Naive thymus-derived CD8-positive, alpha-beta T cell (primary cell): ENCODE results near the gene MYO1E. TPM values are rescaled to one million over a fixed set of nuclear protein-coding genes. Genes with fewer than 3 reads are reported as not detected.
A peak's percentile ranks its signal among the peaks of the same experiment; 100 is the strongest.
"Not testable (repeated sequence)": the region's sequence is repeated elsewhere in the genome, so short reads cannot be mapped to it uniquely, and the experiment has no call there.

ENCODE experiments used
- ATAC-seq, 2 donors: fragments of 150-1000 bp; cut with Tn5 transposase in 1 of 2; sonication (Bioruptor Pico), chemical (Tn5 transposase) in 1 of 2; 1 replicate in 1 of 2; 2 replicates in 1 of 2; pipeline ENCODE4 v1.10.0; 2021; ENCODE audit warnings: mild to moderate bottlenecking in 2 of 2, moderate library complexity in 2 of 2
- POLR2A ChIA-PET: fragments of 350-600 bp; sonication (Branson Sonifier 250); formaldehyde crosslinking; loops from one replicate; lab custom pipeline; 2021; ENCODE audit warnings: antibody characterized with exemption; lab: Charles Lee
- DNase-seq, 10 donors: peaks; one replicate each; pipeline versions ENCODE4 v3.0.0 to v3.0.0-alpha.2; 2020 to 2022
- H3K27ac Mint-ChIP-seq, 10 donors: one replicate each; pipeline ENCODE4 v1.8.0; 2020 to 2022; ENCODE audit warnings: mild to moderate bottlenecking in 10 of 10, mixed read lengths in 10 of 10, moderate library complexity in 4 of 10, inconsistent platforms in 1 of 10
- H3K27me3 Mint-ChIP-seq, 5 donors: one replicate each; pipeline ENCODE4 v1.8.0; 2021 to 2022; ENCODE audit warnings: mixed read lengths in 5 of 5
- H3K36me3 Mint-ChIP-seq, 3 donors: one replicate each; pipeline ENCODE4 v1.8.0; 2020 to 2022; ENCODE audit warnings: mixed read lengths in 3 of 3, mild to moderate bottlenecking in 2 of 3, inconsistent platforms in 1 of 3
- H3K4me1 Mint-ChIP-seq, 4 donors: one replicate each; pipeline ENCODE4 v1.8.0; 2021 to 2022; ENCODE audit warnings: mixed read lengths in 4 of 4
- H3K4me3 Mint-ChIP-seq, 10 donors: one replicate each; pipeline ENCODE4 v1.8.0; 2020 to 2022; ENCODE audit warnings: mild to moderate bottlenecking in 10 of 10, mixed read lengths in 10 of 10, moderate library complexity in 6 of 10, inconsistent platforms in 1 of 10
- H3K9me3 Mint-ChIP-seq, 9 donors: one replicate each; pipeline ENCODE4 v1.8.0; 2020 to 2022; ENCODE audit warnings: mixed read lengths in 9 of 9, mild to moderate bottlenecking in 3 of 9, inconsistent platforms in 1 of 9, moderate library complexity in 1 of 9
- polyA plus RNA-seq, 3 donors: library from polyadenylated mRNA; unstranded; fragments of 300-500 nt; fragmentation: Illumina TruSeq; gene quantifications; one replicate each; pipeline ENCODE4 v1.2.3, GENCODE V29; 2021
- total RNA-seq, 8 experiments: library from RNA in 2 of 8; stranded (reverse) in 2 of 8; gene quantifications; one replicate each; pipeline ENCODE4 v1.2.3 and lab custom pipeline; 2021 to 2026

Gene MYO1E
- total and polyA plus RNA-seq, 5 experiments from 2014 or later = 0.53 to 7.4 (median 3.4) TPM; not detected in 1

DNA sequence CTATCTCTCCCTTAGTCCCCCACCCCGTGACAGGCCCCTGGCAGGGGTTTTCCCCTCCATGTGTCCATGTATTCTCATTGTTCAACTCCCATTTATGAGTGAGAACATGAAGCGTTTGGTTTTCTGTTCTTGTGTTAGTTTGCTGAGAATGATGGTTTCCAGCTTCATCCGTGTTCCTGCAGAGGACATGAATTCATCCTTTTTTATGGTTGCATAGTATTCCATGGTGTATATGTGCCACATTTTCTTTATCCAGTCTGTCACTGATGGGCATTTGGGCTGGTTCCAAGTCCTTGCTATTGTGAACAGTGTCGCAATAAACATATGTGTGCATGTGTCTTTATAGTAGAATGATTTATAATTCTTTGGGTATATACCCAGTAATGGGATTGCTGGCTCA lies 247.0 kb downstream of the MYO1E start:
- Mint-ChIP-seq H3K9me3 (peaks cover 0 to 24% (median 7%) of the 10 kb centered on the region in 9 donors), H3K36me3 (peaks cover 0 to 17% (median 4%) of the 10 kb centered on the region in 3 donors)
- H3K27me3 Mint-ChIP-seq, DNase-seq, ATAC-seq, H3K4me3 Mint-ChIP-seq, H3K27ac Mint-ChIP-seq, POLR2A ChIA-PET, H3K4me1 Mint-ChIP-seq: not testable (repeated sequence)

DNA sequence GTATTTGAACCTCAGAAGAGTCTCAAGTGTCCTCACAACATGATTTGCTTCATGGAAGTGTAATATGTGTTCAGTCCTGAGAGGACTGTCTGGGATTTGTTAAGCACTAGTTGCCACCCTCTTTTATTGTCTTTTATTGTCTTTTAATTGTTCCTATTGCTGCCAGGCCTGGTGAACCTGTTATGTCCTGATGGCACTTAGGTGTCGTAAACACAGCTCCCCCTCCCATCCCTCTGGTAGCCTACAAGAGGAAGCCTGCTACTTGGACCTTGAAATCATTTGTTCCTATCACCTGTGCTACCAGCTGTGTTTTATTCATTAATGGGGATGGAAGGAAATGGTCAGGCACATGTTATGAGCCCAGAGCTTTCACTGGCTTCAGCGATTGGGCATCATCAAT lies 248.4 kb downstream of the MYO1E start:
- Mint-ChIP-seq H3K9me3 (peaks cover 0 to 10% (median 0%) of the 10 kb centered on the region in 9 donors), H3K36me3 (peaks cover 0 to 6% (median 0%) of the 10 kb centered on the region in 3 donors), H3K4me1 (peaks cover 0 to 5% (median 0%) of the 10 kb centered on the region in 4 donors), H3K27me3 (no peaks in the 10 kb centered on the region), H3K27ac (peak overlapping the region in 2 of 10 donors; percentile 17 to 46), H3K4me3 (no peak overlapping the region)
- no peak for ATAC-seq
- POLR2A ChIA-PET = no interaction called here
- DNase-seq = no peak

DNA sequence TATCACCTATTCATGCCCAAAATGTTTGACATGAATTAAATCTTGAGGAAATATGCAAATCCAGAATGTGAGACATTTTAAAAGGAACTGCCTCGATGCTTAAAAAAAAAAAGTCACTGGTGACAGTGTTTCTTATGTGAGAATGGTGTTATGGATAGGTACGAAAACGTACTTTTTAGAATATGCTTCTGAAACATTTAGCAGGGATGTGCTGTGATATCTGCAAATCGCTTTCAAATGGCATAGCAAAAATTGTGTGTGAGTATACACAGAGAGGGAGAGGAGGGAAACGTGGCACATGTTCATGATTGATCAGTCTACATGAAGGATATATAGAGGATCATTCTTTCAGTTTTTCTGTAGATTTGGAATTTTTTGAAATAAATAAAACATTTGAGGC lies 251.7 kb downstream of the MYO1E start:
- POLR2A ChIA-PET = no interaction called here
- H3K4me3 Mint-ChIP-seq = no peak overlapping the region
- H3K27me3 Mint-ChIP-seq = no peaks in the 10 kb centered on the region
- H3K27ac Mint-ChIP-seq = no peak overlapping the region
- DNase-seq = no peak
- no peak for ATAC-seq
- H3K36me3 Mint-ChIP-seq = no peaks in the 10 kb centered on the region
- H3K9me3 Mint-ChIP-seq = no peaks in the 10 kb centered on the region
- H3K4me1 Mint-ChIP-seq = no peaks in the 10 kb centered on the region

DNA sequence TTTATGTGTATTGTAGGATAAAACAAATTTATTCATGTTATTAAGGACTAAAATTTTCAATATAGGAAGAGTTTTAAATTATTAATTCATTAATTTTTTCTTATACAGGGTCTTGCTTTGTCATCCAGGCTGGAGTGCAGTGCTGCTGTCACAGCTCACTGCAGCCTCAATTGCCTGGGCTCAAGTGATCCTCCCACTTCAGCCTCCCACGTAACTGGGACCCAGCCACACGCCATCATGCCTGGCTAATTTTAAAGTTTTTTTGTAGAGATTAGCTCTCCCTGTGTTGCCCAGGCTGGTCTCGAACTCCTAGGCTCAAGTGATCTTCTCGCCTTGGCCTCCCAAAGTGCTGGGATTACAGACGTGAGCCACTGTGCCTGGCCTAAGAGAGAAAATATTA lies 253.0 kb downstream of the MYO1E start:
- H3K36me3 Mint-ChIP-seq = no peaks in the 10 kb centered on the region
- no peaks in the 10 kb centered on the region for H3K9me3 Mint-ChIP-seq
- H3K4me1 Mint-ChIP-seq = no peaks in the 10 kb centered on the region
- no peaks in the 10 kb centered on the region for H3K27me3 Mint-ChIP-seq
- no peak overlapping the region for H3K27ac Mint-ChIP-seq
- DNase-seq (no peak), ATAC-seq (no peak)
- POLR2A ChIA-PET = no interaction called here
- no peak overlapping the region for H3K4me3 Mint-ChIP-seq

DNA sequence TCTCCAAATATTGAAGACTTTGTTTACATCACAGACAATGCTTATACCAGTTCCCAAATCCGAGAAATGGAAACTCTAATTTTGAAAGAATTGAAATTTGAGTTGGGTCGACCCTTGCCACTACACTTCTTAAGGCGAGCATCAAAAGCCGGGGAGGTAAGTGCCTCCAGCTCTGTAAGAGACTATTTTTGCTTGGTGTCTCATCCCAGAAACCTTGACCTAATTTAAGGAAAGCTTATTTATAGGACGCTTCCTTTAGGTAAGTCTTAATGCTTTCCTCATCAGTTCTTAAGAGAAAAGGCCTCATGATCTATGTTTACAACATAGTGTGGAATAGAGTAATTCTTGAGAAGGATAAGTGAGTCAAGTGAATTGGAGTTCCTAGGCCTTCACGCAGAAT lies 255.9 kb downstream of the MYO1E start:
- no peak overlapping the region for H3K27ac Mint-ChIP-seq
- no peaks in the 10 kb centered on the region for H3K27me3 Mint-ChIP-seq
- no peaks in the 10 kb centered on the region for H3K9me3 Mint-ChIP-seq
- ATAC-seq (no peak), DNase-seq (no peak)
- no peaks in the 10 kb centered on the region for H3K36me3 Mint-ChIP-seq
- H3K4me3 Mint-ChIP-seq = no peak overlapping the region
- POLR2A ChIA-PET = no interaction called here
- no peaks in the 10 kb centered on the region for H3K4me1 Mint-ChIP-seq

DNA sequence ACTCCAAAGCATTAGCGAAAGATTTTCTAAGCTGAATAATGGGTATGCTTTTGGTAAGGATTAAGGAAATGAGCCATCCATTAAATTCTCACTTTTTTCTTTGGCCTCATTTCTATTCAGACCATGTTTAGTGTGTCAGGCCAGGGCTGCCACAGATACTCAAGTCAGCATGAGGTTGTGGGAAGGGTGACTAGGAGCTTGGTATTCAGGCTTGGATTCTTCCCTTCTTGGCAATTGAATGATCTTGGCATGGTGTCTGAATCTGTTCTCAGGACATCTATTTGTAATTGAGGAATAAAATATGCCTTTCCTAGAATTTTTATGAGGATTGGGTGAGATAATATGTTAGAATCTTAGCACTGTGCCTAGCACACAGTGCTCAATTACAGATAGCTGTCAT lies 256.5 kb downstream of the MYO1E start:
- Mint-ChIP-seq H3K9me3 (no peaks in the 10 kb centered on the region), H3K27ac (no peak overlapping the region), H3K36me3 (no peaks in the 10 kb centered on the region), H3K4me1 (no peaks in the 10 kb centered on the region), H3K4me3 (no peak overlapping the region), H3K27me3 (no peaks in the 10 kb centered on the region)
- POLR2A ChIA-PET = no interaction called here
- ATAC-seq = no peak
- no peak for DNase-seq

DNA sequence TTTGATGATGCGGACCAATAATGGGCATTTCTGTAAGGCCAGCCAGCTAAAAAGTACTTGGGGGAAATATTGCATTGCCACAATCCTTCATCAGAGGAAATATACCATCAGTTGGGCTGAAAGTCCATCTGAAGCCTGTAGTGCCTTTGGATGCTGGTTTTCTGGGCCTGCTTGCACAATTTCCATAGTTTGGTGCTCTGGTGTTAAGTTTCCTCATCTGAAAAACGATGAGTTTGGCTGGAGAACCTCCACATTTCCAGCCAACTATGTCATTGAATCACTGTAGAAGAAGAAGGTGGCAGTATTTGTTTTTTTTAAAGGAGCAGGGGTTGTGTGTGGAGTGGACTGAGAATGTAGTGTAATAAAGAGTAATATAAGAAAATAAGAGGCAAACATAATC lies 257.6 kb downstream of the MYO1E start:
- no peaks in the 10 kb centered on the region for H3K27me3 Mint-ChIP-seq
- DNase-seq (no peak), ATAC-seq (no peak)
- no peak overlapping the region for H3K4me3 Mint-ChIP-seq
- POLR2A ChIA-PET = no interaction called here
- H3K27ac Mint-ChIP-seq = no peak overlapping the region
- no peaks in the 10 kb centered on the region for H3K9me3 Mint-ChIP-seq
- no peaks in the 10 kb centered on the region for H3K36me3 Mint-ChIP-seq
- no peaks in the 10 kb centered on the region for H3K4me1 Mint-ChIP-seq

DNA sequence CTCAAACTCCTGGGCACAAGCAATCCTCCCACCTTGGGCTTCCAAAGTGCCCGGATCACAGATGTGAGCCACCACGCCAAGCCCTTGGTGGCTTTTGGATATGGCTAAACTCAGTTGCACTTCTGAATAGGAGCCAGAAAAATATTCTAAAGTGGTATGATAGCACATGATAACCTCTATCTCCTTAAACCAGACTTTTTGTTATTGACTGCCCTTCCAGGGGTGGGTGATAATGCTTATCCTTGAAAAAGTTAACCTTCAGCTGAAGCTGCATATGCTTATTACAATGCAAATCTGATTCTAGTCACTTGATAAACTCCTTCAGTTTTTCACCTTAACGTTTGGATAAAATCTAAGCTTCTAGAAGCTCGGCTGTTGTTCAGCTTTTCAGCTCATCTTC lies 261.4 kb downstream of the MYO1E start:
- ATAC-seq (no peak), DNase-seq (no peak)
- POLR2A ChIA-PET = no interaction called here
- H3K36me3 Mint-ChIP-seq = no peaks in the 10 kb centered on the region
- no peaks in the 10 kb centered on the region for H3K4me1 Mint-ChIP-seq
- no peaks in the 10 kb centered on the region for H3K9me3 Mint-ChIP-seq
- H3K27ac Mint-ChIP-seq = no peak overlapping the region
- no peaks in the 10 kb centered on the region for H3K27me3 Mint-ChIP-seq
- no peak overlapping the region for H3K4me3 Mint-ChIP-seq

DNA sequence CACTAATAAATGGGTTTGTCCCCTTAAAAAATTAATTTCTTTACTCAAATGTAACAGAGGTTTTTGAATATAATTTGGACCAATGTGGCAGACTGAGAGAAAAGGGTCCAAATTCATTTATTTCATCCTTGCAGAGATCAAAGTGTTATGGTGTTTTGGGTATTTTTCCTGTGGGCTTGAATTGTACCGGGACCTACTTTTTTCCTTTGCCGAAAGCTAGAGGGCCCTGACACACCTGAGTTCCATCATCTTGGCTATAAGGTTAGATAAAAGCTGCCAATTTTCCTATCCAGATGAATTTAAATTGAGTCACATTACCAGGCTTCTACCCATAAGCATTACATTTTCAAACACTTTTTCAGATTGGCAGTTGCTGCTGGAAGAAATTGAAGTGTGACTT lies 266.8 kb downstream of the MYO1E start:
- no peaks in the 10 kb centered on the region for H3K36me3 Mint-ChIP-seq
- POLR2A ChIA-PET = no interaction called here
- no peaks in the 10 kb centered on the region for H3K9me3 Mint-ChIP-seq
- H3K4me1 Mint-ChIP-seq = peaks cover 7 to 10% (median 10%) of the 10 kb centered on the region in 4 donors
- no peak for ATAC-seq
- no peak for DNase-seq
- peak overlapping the region; percentile 39 to 95 (median 91) for H3K4me3 Mint-ChIP-seq
- no peak overlapping the region for H3K27ac Mint-ChIP-seq
- no peaks in the 10 kb centered on the region for H3K27me3 Mint-ChIP-seq

DNA sequence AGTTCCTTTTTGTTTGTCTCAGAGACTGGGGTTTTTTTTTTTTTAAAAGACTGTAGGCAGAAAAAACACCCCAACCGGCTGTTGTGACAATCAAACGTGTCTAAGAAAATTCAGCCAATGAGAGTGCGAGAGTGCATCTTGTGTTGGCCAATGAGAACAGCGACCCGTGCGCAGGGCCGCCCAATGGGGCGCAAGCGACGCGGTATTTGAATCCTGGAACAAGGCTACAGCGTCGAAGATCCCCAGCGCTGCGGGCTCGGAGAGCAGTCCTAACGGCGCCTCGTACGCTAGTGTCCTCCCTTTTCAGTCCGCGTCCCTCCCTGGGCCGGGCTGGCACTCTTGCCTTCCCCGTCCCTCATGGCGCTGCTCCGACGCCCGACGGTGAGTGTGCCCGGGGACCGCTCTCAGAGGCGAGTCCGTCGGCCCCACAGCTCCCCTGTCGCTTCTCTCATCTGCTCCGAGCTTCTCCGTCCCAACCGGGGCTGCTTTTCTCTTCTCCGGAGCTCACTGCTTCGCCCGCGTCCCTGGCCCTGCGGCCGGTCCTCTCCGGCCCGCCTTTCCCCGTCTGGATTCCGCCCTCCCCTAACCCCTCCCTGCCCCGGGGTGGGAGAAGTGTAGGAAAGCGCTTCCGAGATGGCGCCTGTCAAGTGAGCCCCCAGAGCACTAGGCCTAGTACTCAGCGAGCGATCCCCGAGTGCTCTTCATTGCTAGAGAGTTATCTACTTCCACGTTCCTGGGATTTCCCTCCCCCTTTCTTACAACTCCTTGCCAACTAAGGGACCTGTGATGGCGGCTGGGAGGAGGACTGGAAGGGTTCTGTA lies 267.5 kb downstream of the MYO1E start, which contains the start of gene CCNB2:
Gene CCNB2 (plus strand): TSS at position 235 of the 821 bp plus-strand sequence. CDS start 123 bp downstream, at position 358.
- H3K27ac Mint-ChIP-seq = peak within 1 kb of the TSS; percentile 88 to 100 (median 94)
- H3K27me3 Mint-ChIP-seq = no peaks in the 10 kb centered on the region
- peaks cover 10 to 14% (median 12%) of the 10 kb centered on the region in 4 donors for H3K4me1 Mint-ChIP-seq
- H3K4me3 Mint-ChIP-seq = peak within 1 kb of the TSS; percentile 83 to 99 (median 92)
- H3K9me3 Mint-ChIP-seq = no peaks in the 10 kb centered on the region
- DNase-seq (peak in 9 of 10 donors; percentile 70 to 91 (median 83)), ATAC-seq (peak; percentile 100)
- POLR2A ChIA-PET = no interaction called here
- no peaks in the 10 kb centered on the region for H3K36me3 Mint-ChIP-seq

DNA sequence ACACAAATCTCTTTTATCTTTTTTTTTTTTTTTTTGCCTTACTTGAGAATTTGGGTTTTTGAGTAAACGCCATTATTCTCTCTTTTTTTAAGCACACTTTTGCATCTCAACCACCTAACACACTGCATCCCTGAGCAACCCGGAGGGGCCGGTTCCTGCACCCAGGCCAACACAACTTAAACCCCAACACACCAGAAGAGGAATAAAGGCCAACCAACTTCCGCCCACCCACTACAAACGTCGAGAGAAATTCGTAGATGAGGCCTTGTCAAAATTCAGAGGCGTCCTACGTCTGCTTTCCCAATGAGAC lies 268.1 kb downstream of the MYO1E start:
- Mint-ChIP-seq H3K4me3 (peak overlapping the region; percentile 83 to 99 (median 92)), H3K36me3 (no peaks in the 10 kb centered on the region), H3K27ac (peak overlapping the region; percentile 88 to 100 (median 94)), H3K4me1 (peaks cover 10 to 20% (median 18%) of the 10 kb centered on the region in 4 donors), H3K9me3 (no peaks in the 10 kb centered on the region), H3K27me3 (no peaks in the 10 kb centered on the region)
- DNase-seq = peak in 1 of 10 donors; percentile 79
- POLR2A ChIA-PET = interaction anchor here (0.7 kb wide), 2 partner anchors 174 to 735 kb away, joined by 3 to 8 read pairs; no protein-coding TSS in a partner anchor
- no peak for ATAC-seq

DNA sequence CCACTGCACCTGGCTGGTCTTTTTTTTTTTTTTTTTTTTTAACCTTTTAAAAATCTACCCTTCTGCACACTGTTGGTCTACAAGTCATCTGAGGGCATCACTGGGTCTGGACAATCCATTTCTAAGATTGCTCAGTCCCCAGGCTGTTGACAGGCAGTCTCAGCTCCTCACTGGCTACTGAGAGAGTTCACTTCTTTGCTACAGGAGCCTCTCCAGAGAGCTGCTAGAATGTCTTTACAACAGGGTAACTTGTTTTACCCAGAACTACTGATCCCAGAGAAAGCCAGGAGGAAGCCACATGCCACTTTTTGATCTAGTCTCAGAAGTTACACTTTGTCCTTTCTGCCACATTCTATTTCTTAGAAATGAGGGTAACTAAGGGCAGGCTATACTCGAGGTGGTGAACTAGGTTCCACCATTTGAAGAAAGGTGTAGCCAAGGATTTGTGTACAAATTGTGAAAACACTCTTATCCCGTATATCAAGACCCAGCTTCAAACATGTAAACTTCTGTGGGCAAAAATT lies 273.4 kb downstream of the MYO1E start:
- H3K27me3 Mint-ChIP-seq = no peaks in the 10 kb centered on the region
- H3K4me1 Mint-ChIP-seq = peaks cover 7 to 25% (median 23%) of the 10 kb centered on the region in 4 donors
- DNase-seq = peak in 1 of 10 donors; percentile 4
- H3K36me3 Mint-ChIP-seq = peaks cover 3 to 38% (median 8%) of the 10 kb centered on the region in 3 donors
- H3K9me3 Mint-ChIP-seq = no peaks in the 10 kb centered on the region
- peak overlapping the region in 8 of 10 donors; percentile 6 to 72 (median 64) for H3K4me3 Mint-ChIP-seq
- ATAC-seq = peak in 1 of 2 donors; percentile 14
- POLR2A ChIA-PET = no interaction called here
- H3K27ac Mint-ChIP-seq = peak overlapping the region; percentile 31 to 88 (median 72)

DNA sequence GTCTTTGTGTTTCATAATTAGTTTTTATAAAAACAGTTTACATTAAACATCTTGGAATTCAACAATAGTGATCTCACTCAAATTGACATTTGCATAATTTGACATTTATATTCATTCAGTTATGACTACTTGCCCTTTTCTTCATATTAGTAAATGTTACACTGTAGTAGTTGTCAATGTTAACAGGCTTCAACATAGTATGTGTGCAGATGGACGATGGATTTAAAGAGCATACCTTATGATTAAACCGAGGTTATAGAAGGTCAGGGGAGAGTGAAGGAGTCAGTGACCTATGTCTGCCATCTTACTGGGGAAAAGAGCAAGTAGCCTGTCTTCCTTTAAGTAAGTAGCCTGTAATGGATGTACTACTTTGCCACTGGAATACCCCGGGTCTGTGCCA lies 276.2 kb downstream of the MYO1E start:
- ATAC-seq (no peak), DNase-seq (no peak)
- POLR2A ChIA-PET = no interaction called here
- H3K4me3 Mint-ChIP-seq = no peak overlapping the region
- H3K4me1 Mint-ChIP-seq = peaks cover 6 to 23% (median 20%) of the 10 kb centered on the region in 4 donors
- H3K9me3 Mint-ChIP-seq = no peaks in the 10 kb centered on the region
- H3K36me3 Mint-ChIP-seq = peaks cover 4 to 63% (median 16%) of the 10 kb centered on the region in 3 donors
- H3K27me3 Mint-ChIP-seq = no peaks in the 10 kb centered on the region
- peak overlapping the region in 2 of 10 donors; percentile 7 to 76 for H3K27ac Mint-ChIP-seq
